Vagina (tissue), 2 donors: ENCODE data around the gene ADGRD2.

Experiments
- CTCF ChIP-seq, 3 experiments: fragments of 450-650 bp in 2 of 3; fragments of 200-600 bp in 1 of 3; sonication (generic) in 1 of 3; IDR thresholded peaks; one replicate each; pipeline ENCODE4 v1.5.1; 2017 to 2019; ENCODE audit warnings: antibody characterized with exemption in 3 of 3, mild to moderate bottlenecking in 2 of 3, moderate library complexity in 2 of 3
- POLR2A ChIP-seq, 2 donors: fragments of 450-650 bp; IDR thresholded peaks; one replicate each; pipeline ENCODE4 v1.6.1; 2017; ENCODE audit warnings: antibody characterized with exemption in 2 of 2, mild to moderate bottlenecking in 2 of 2, moderate library complexity in 2 of 2
- POLR2AphosphoS5 ChIP-seq, 2 donors: sonication (generic); formaldehyde crosslinking; IDR thresholded peaks; one replicate each; pipeline ENCODE4 v1.9.0; 2017; ENCODE audit warnings: antibody characterized with exemption in 2 of 2, mild to moderate bottlenecking in 2 of 2, low read depth in 1 of 2; ENCODE audit not compliant: insufficient read depth in 1 of 2

- TF ChIP-seq CTCF (IDR thresholded peaks at IDR 0.05) (no peak), POLR2AphosphoS5 (IDR thresholded peaks at IDR 0.05; ENCODE audit: insufficient read depth in 1 of 2, low read depth in 1 of 2) (no peak), POLR2A (IDR thresholded peaks at IDR 0.05) (no peak)
Measured at GRCh38 chr9:124437086-124437485, 13.2 kb upstream of the ADGRD2 start.
